Colonic mucosa (tissue), 4 donors: ENCODE data around the gene RESP18. TPM values are rescaled to one million over a fixed set of nuclear protein-coding genes. Genes with fewer than 3 reads are reported as not detected.
"Not testable (repeated sequence)": the region's sequence is repeated elsewhere in the genome, so short reads cannot be mapped to it uniquely, and the experiment has no call there.

ENCODE experiments used
- DNase-seq: peaks from one replicate; pipeline ENCODE4 v3.0.0-alpha.2; 2020
- H3K27ac ChIP-seq: fragments of 200-600 bp; one replicate; pipeline ENCODE4 v1.8.0; 2021
- H3K27me3 ChIP-seq: fragments of 200-600 bp; one replicate; pipeline ENCODE4 v1.8.0; 2021
- H3K36me3 ChIP-seq: fragments of 200-600 bp; one replicate; pipeline ENCODE4 v1.8.0; 2021
- H3K4me1 ChIP-seq: fragments of 200-600 bp; one replicate; pipeline ENCODE4 v1.8.0; 2021; ENCODE audit warnings: mild to moderate bottlenecking
- H3K4me3 ChIP-seq: fragments of 200-600 bp; one replicate; pipeline ENCODE4 v1.8.0; 2021
- H3K9ac ChIP-seq, 2 donors: one replicate each; pipeline ENCODE4 v1.7.0; 2013; ENCODE audit warnings: control low read depth in 2 of 2, low read depth in 2 of 2, low read length in 2 of 2
- H3K9me3 ChIP-seq: fragments of 200-600 bp; one replicate; pipeline ENCODE4 v1.8.0; 2021
- intact Hi-C: fragments of 100-400 bp; cut with DNase I; formaldehyde crosslinking; loops from one replicate; pipeline ENCODE4 v1.14.1; 2022
- total RNA-seq, 2 donors: library from RNA; stranded (reverse); fragmentation: NEBNext Ultra II Directional in 1 of 2; extraction: Animal tissue kit (Norgen Biotek cat#: 25700) in 1 of 2; gene quantifications; one replicate each; pipeline ENCODE4 v1.2.1, GENCODE V29; 2021
- TF ChIP-seq, protein P1 (sequence below): fragments of 200-600 bp; IDR thresholded peaks from one replicate; pipeline ENCODE4 v1.8.0; 2022; ENCODE audit warnings: antibody characterized with exemption, mild to moderate bottlenecking
- donor health status: healthy.
- donor health status: DM: no; HTN: no; CAD: no.
- donor health status: DM: no; HTN: no; CAD: no.

The RESP18 gene
- total RNA-seq, 2 donors from 2014 or later, result not detected

GRCh38 chr2:219325657-219326315 is 6.8 kb downstream of the RESP18 start:
- Histone ChIP-seq H3K4me3 (no peak overlapping the region), H3K9ac (no peak overlapping the region), H3K36me3 (no peaks in the 10 kb centered on the region), H3K4me1 (no peaks in the 10 kb centered on the region), H3K27me3 (no peaks in the 10 kb centered on the region), H3K9me3 (no peaks in the 10 kb centered on the region), H3K27ac (no peak overlapping the region)
- intact Hi-C loops, result no loop called here
- TF ChIP-seq, protein P1, sequence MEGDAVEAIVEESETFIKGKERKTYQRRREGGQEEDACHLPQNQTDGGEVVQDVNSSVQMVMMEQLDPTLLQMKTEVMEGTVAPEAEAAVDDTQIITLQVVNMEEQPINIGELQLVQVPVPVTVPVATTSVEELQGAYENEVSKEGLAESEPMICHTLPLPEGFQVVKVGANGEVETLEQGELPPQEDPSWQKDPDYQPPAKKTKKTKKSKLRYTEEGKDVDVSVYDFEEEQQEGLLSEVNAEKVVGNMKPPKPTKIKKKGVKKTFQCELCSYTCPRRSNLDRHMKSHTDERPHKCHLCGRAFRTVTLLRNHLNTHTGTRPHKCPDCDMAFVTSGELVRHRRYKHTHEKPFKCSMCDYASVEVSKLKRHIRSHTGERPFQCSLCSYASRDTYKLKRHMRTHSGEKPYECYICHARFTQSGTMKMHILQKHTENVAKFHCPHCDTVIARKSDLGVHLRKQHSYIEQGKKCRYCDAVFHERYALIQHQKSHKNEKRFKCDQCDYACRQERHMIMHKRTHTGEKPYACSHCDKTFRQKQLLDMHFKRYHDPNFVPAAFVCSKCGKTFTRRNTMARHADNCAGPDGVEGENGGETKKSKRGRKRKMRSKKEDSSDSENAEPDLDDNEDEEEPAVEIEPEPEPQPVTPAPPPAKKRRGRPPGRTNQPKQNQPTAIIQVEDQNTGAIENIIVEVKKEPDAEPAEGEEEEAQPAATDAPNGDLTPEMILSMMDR, result no peak
- no peak for DNase-seq

DNA sequence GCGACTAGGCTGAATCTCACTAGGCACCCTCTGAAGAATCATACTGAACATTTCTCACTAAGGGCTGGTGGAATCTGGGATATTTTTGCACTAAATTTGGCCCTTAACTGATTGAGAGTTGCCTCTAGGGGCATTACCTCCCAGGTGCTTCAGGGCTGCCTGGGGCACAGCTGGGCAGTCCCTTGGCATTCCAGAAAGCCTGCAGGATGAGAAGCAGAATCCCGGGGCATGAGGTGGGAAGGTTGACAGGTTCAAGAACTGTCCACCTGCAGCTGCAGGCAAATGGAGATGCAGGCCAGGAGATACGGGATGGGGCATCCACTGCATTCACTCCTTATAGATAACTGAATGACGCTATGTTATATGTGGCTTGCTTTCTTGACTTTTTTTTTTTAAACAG is 7.4 kb downstream of the RESP18 start:
- no peak overlapping the region for H3K4me3 ChIP-seq
- no peak overlapping the region for H3K27ac ChIP-seq
- no peaks in the 10 kb centered on the region for H3K4me1 ChIP-seq
- no peak for DNase-seq
- TF ChIP-seq, protein P1, result no peak
- no peak overlapping the region for H3K9ac ChIP-seq
- H3K9me3 ChIP-seq, result no peaks in the 10 kb centered on the region
- H3K36me3 ChIP-seq, result no peaks in the 10 kb centered on the region
- intact Hi-C loops, result no loop called here
- H3K27me3 ChIP-seq, result no peaks in the 10 kb centered on the region

- Histone ChIP-seq H3K36me3 (no peaks in the 10 kb centered on the region), H3K27me3 (no peaks in the 10 kb centered on the region), H3K4me3 (no peak overlapping the region), H3K4me1 (no peaks in the 10 kb centered on the region), H3K9me3 (no peaks in the 10 kb centered on the region), H3K27ac (no peak overlapping the region), H3K9ac (no peak overlapping the region)
- intact Hi-C loops, result no loop called here
- TF ChIP-seq, protein P1, result no peak
- no peak for DNase-seq
These were observed 9.1 kb downstream of the RESP18 start for GRCh38 chr2:219323434-219323833.

DNA sequence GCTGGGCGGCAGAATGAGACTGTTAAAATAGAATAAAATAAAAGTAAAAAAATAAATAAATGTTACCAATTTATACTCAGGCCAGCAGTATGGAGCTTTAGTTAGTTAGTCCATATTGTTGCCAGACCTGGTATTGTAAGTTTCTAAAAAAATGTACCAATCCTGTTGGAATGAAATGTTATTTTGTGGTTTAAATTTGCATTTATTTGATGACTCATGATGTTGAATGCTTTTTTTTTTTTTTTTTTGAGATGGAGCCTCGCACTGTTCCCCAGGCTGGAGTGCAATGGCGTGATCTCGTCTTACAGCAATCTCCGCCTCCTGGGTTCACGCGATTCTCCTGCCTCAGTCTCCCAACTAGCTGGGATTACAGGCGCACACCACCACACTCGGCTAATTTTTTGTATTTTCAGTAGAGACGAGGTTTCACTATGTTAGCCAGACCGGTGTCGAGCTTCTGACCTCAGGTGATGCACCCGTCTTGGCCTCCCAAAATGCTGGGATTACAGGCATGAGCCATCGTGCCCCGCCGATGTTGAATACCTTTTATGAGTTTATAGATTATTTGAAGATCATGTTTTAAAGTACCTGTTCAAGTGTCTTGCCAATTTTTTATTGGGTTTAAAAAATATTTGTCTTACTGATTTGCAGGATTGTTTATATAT is 17.6 kb downstream of the RESP18 start:
- no peaks in the 10 kb centered on the region for H3K9me3 ChIP-seq
- no peak overlapping the region for H3K9ac ChIP-seq
- H3K36me3 ChIP-seq, result no peaks in the 10 kb centered on the region
- DNase-seq, result no peak
- TF ChIP-seq, protein P1, result no peak
- no peak overlapping the region for H3K4me3 ChIP-seq
- no peaks in the 10 kb centered on the region for H3K4me1 ChIP-seq
- intact Hi-C loops, result no loop called here
- no peak overlapping the region for H3K27ac ChIP-seq
- H3K27me3 ChIP-seq, result peaks cover 4% of the 10 kb centered on the region

DNA sequence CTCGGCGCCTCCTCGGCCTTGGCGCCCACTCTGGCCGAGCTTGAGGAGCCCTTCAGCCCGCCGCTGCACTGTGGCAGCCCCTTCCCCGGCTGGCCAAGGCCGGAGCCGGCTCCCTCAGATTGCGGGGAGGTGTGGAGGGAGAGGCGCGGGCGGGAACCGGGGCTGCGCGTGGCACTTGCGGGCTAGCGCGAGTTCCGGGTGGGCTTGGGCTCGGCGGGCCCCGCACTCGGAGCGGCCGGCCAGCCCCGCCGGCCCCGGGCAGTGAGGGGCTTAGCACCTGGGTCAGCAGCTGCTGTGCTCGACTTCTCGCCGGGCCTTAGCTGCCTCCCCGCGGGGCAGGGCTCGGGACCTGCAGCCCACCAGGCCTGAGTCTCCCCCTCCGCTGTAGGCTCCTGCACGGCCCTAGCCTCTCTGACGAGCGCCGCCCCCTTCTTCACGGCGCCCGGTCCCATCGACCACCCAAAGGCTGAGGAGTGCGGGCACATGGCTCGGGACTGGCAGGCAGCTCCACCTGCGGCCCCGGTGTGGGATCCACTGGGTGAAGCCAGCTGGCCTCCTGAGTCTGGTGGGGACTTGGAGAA is 19.8 kb downstream of the RESP18 start:
- H3K4me1 ChIP-seq, H3K36me3 ChIP-seq, H3K27ac ChIP-seq, H3K4me3 ChIP-seq, intact Hi-C loops, H3K9ac ChIP-seq, H3K9me3 ChIP-seq, DNase-seq: not testable (repeated sequence)
- H3K27me3 ChIP-seq, result peaks cover 10% of the 10 kb centered on the region

GRCh38 chr2:219309278-219309677 is 23.3 kb downstream of the RESP18 start, which contains the start of gene PTPRN:
PTPRN (minus strand) TSS chr2:219309401; CDS start chr2:219309332, 69 bp downstream.
- H3K27me3 ChIP-seq, result peaks cover 10% of the 10 kb centered on the region
- intact Hi-C loops, result no loop called here
- H3K27ac ChIP-seq, result no peak within 1 kb of the TSS

More at GRCh38 chr2:219309278-219309677, 23.3 kb downstream of the RESP18 start, which contains the start of gene PTPRN:
- DNase-seq, result no peak
- no peaks in the 10 kb centered on the region for H3K9me3 ChIP-seq
- TF ChIP-seq, protein P1, result no peak
- H3K9ac ChIP-seq, result no peak within 1 kb of the TSS
- no peaks in the 10 kb centered on the region for H3K4me1 ChIP-seq
- H3K36me3 ChIP-seq, result no peaks in the 10 kb centered on the region
- H3K4me3 ChIP-seq, result no peak within 1 kb of the TSS
